GM19372 (cell line): Measurements from ENCODE around the gene GET4.
"Not testable (repeated sequence)": the region's sequence is repeated elsewhere in the genome, so short reads cannot be mapped to it uniquely, and the experiment has no call there.

Experiments
- ATAC-seq: cut with Tn5 transposase; IDR thresholded peaks from one replicate; pipeline ENCODE4 v1.9.1; 2021; ENCODE audit warnings: mild to moderate bottlenecking, low read depth, moderate library complexity; ENCODE audit not compliant: unreplicated experiment

Gene GET4

DNA sequence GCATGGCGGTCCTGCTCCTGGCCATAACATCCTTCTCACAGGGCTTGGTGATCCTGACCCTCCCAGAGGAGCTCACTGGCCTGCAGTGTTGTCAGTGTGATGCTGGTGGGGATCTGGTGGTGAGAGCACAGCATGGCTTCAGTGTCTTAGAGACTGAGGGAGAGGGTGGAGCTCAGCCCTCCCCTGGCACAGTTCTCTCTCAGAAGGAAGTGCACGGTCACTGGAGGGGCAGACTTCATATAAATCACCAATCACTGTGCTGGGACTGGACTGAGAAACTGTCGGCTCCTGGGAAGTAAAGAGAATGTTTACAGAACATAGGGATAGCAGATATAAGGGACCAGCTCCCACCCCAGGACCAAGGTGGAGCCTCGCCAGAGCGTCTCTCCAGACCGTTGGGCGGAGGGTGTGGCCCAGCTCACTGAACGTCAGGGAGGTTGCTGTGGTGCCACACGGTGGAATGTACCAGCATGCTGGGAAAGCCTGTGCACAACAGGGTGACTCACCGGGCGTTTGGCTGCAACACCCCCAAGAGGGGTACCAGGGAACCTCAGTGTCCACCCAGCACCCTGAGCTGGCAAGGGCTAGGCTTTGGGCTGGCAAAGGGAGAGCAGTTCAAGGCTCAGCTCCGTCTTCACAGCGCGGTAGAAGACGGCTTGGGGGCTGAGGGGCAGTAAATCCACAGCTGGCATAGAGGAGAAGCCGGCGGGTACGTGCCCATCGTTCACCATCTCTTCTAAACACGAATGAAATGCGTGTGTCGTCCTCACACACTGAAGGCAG, 8.8 kb upstream of the GET4 start:
- ATAC-seq = no peak

DNA sequence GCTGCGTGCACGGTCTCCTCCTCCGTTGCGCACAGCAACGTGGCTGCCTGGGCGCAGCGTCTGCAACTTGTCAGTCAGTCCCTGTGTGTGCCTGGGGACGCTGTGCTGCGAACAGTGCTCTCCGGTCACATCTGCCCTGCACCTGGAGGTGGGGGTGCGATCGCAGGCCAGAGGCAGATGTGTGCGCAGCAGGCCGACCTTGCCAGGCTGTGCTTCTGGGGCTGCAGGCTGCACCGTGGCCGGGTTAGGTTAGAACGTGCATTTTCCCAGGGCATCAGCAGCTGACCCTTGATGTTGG, 8.2 kb upstream of the GET4 start:
- ATAC-seq = no peak

DNA sequence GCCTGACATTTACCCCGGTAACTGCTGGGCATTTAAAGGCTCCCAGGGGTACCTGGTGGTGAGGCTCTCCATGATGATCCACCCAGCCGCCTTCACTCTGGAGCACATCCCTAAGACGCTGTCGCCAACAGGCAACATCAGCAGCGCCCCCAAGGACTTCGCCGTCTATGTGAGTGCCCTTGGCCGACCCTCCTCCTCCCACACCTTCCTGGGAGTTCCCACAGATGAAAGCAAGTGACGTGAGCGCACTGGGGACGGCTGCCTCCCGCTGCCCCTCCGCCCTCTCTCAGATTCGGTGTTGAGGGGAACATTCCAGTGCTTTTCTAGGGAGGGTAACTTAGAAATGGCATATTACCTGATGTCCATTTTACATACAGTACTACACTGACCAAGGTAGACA, 7.0 kb upstream of the GET4 start:
- ATAC-seq = no peak

DNA sequence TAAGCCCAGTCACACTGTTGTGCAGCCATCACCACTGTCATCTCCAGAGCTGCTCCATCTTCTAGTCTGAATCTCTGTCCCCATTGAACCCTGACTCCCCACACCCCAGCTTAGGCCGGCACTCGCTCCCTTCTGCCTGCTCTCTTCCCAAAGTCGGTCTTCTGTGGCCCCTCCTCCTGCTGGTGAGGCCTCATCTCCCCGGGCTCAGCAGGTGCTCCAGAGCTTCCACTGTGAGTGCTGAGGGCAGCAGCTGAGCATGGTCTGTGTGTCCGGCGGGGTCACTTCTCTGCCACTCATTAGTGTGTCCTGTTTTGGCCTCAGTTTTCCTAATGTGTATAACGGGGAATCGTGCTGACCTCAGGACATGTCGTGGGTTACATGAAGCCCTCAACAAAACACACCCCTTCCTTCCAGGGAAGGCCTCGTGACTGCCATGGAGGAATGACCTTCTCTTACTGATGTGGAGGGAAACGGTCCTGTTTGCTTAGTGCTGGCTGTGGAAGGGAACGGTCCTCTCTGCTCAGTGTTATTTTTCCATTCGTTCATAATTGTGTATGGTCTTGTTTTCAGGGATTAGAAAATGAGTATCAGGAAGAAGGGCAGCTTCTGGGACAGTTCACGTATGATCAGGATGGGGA, 4.3 kb upstream of the GET4 start:
- ATAC-seq = no peak

DNA sequence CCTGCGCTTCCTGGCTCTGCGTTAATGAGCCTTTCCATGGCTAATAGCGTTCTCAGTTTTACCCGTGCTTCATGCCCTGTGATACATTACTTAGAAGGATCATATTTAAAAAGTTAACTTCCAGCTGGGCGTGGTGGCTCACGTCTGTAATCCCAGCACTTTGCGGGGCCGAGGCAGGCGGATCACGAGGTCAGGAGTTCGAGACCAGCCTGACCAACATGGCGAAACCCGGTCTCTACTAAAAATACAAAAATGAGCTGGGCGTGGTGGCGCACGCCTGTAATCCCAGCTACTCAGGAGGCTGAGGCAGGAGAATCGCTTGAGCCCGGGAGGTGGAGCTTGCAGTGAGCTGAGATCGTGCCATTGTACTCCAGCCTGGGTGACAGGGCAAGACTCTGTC, 3.7 kb upstream of the GET4 start:
- ATAC-seq = not testable (repeated sequence)

DNA sequence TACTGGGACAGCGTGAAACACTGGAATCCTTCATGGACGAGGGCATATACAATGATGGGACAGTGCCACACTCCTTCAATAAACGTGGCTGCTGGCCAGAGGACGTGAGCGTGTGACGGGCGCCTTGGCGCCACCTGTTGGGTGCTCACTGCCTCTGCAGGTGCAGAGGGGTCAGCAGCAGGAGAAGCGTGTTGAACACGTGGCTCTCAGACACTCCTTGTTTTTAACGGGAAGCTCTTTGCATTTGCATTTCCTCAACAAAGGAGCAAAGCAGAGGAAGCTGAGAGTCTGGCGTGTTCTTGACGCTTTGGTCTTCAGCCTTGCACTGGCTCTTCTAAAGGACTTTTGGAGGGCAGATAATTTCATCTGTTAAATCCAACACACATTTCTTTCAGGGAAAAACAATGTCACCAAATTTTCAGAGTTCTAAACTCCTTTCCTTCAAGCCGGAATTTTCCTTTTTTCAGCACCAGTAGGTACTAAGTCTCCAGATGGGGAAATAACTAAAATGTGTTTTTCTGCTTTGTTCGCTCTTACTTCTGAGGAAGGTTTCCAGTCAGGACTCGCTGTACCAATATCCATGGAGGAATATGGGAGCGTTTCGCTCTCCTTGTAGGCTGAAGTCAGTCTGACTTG, 2.9 kb upstream of the GET4 start:
- ATAC-seq = no peak

DNA sequence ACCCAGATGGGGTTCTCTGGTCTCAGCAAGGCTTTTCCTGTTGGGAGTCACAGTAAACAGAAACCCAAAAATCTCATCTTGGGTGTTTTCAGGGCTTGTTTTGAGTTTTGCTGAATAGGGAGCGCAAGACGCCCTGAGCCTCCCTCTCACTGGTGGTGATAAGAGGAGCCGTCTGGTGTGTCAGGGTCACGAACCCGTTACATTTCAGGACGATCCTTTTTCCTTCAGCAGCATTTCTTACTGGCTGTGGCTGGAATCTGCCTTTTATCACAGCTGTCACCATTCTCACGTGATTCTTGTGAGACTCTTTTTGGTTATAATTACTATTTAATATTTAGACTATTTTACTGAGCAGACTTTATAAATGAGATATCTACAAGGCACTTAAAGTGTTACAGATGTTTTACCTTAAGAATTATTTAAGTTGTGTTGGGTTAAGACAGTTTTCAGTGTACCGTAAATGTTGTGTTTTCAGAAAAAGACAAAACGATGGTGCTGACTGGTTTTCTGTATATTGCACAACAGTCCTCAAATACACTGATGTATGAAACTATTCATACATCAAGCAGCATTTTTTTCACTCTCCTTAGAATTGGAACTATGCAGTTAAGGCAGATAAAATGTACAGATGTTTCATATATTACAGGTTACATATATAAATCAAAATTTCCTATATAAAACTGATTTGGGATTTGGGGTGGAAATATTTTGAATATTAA, 2.2 kb upstream of the GET4 start:
- no peak for ATAC-seq

DNA sequence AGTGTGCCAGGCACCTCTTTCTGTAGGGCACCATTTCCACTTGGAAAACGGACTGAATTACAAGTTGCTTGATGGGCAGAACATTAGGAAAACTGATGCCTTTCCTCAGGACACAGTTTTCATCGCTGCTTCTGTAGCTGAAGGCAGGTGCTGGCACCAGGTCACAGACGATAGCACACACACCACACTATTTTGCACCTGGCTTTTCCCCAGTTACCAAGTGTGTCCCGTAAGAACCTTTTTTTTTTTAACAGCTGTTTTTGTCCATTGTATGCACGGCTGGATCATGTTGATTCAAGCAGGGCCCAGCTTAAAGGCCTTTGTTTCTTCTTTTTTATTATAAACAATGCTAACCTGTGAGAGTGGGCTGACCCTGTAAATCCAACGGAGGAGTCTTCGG, 1.3 kb upstream of the GET4 start:
- ATAC-seq = no peak

DNA sequence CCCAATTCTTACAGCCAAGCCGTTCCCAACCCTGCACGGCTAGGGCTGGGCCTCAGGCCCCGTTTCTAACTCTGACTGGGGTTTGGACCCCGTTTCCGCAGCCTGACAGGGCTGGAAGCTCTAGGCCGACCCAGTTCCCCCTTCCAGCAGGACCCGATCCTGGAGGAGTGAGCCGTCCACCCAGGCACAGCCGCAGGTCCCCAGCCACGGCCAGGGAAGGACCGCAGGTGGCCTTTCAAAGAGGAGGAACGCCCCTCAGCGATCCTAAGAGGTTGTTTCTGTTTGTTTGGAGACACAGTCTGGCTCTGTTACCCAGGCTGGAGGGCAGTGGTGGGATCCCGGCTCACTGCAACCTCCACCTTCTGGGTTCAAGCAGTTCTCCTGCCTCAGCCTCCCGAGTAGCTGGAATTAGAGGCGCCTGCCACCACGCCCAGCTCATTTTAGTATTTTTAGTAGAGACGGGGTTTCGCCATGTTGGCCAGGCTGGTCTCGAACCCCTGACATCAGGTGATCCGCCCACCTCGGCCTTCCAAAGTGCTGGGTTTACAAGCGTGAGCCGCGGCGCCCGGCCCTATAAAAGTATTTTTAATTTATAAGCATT, 778 bp upstream of the GET4 start:
- no peak for ATAC-seq

DNA sequence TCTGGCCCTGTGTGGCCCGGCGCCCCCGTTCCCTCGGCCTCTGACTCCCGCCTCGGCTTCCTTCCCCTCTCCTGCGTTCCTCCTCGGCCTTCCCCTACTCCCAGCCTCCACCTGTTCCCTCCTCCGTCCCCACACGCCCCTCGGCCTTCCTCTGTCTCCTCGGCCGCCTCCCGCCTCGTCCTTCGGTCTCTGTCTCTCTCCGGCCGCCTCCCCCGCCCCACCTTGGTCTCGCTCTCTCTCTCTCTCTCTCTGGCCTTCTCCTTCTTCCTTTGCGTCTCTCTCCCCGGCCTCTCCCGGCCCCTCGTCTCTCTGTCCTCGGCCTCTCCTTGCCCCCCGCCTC, 588 bp downstream of the GET4 start:
- ATAC-seq = peak; percentile 9

DNA sequence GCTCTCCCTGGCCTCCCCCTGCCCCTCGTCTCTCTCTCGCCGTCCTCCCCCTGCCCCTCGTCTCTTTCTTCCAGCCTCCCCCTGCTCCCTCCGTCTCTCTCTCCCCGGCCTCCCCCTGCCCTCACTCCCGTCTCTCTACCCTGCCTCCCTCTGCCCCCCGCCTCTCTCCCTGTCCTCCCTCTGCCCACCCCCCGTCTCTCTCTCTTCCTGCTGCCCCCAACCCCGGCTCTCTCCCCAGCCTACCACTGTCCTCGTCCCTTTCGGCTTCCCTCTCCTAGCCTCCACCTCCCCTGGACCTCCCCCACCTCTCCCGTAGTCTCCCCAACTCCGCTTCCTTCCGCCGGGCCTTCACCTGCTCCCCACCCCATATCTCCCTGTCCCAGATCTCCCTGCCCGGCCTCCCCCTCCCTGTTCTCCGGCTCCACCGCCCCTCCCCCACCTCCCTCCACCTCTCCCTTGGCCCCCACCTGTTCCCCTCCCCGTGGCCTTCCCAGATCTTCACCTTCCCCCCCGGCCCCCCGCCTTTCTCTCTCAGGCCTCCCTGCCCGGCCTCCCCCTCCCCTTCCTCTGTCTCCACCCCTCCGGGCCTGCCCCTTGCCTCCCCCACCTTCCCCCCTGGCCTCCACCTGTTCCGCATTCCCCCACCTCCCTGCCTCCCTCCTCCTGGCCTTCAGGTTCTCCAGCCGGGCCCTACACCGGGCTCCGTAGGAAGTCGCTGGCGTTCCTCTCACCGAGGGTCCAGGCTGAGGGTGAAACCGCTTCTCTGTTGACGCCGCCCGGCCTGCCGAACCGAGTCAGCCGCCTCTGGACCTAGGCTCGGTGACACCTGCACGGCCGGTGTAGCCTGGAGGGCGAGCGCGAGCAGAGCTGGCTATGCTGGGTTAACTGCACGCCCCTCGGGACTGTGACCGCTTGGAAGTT, 1.2 kb downstream of the GET4 start:
- ATAC-seq = no peak

DNA sequence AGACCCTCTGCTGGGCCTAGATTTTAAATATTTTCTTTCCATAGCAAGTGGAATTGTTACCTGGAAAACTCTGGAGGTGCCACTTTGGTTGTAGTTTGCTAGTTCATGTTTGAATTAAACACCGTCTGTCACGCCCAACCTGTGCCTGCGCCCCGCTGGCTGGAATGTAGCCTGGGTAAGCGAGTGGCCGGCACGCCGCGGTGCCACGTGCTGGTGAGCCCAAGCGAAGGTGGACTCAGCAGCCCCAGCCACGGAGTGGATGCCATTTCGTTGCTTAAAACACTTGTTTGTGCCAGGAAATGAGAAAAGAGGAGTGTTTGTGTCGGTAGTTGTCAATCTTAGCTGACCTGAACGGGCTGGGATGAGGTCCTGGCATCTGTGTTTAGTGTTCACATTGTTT, 2.7 kb downstream of the GET4 start:
- no peak for ATAC-seq

DNA sequence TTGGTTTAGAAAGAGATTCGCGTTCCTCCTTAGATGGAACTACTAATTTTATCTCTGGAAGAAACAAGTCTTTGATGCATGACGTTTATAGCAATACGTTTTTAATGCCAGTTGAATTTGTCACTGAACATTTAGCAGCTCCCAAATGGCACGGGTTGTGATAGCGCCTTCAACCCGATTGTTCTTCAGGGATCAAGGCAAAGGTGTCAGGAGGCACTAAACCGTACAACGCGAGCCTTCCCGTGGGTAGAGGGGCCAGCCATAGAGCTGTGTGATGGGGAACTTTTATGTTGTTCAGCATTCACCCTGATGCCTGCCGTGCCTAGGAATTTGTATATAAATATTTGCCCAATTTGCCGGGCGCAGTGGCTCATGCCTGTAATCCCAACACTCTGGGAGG, 3.4 kb downstream of the GET4 start:
- ATAC-seq = no peak

DNA sequence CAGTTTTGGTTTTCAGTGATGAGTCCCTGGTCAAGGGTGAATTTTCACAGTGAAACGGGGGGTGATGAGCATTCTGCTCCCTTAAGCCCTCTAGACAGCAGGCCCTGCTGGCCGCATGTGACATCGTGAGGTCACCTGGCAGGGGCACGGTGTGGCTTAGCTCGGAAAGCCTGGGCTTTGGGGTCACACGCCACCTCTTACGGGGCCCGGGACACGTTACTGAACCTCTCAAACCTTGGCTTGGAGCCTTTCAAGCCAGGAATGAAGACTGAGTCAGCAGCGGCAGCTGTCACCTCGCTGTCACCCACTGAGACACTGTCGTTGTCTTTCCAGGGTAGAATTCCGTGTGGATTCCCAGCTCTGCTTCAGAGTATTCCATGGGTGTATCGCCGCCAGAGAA, 4.1 kb downstream of the GET4 start:
- no peak for ATAC-seq

DNA sequence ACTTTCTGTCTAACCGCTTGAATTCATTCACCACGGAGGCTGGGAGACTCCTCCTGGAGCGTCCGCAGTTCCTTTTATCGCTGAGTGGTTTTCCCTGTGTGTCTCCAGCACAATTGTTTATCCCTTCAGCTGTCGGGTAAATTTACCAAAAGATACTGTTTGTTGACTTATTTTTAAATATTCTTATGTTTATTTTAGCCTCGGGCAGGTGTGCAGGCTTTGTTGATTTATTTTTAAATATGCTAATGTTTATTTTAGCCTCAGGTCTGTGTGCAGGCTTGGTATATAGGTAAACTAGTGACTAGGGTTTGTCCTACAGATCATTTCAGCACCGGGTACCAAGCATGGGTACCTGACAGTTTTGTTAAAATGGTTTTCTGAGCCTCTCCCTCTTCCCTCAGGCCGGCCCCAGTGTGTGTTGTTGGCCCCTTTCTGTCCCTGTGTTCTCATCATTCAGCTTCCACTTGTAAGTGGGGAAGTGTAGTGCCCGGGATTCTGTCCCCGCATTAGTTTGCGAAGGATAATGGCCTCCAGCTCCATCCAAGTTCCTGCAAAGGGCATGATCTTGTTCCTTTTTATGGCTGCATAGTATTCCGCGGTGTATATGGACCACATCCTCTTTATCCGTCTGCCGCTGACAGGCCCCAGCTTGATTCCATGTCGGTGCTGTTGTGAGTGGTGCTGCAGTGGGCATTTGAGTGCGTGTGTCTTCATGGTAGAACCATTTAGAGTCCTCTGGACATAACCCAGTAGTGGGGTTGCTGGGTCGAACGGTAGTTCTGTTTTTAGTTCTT, 5.3 kb downstream of the GET4 start:
- no peak for ATAC-seq

DNA sequence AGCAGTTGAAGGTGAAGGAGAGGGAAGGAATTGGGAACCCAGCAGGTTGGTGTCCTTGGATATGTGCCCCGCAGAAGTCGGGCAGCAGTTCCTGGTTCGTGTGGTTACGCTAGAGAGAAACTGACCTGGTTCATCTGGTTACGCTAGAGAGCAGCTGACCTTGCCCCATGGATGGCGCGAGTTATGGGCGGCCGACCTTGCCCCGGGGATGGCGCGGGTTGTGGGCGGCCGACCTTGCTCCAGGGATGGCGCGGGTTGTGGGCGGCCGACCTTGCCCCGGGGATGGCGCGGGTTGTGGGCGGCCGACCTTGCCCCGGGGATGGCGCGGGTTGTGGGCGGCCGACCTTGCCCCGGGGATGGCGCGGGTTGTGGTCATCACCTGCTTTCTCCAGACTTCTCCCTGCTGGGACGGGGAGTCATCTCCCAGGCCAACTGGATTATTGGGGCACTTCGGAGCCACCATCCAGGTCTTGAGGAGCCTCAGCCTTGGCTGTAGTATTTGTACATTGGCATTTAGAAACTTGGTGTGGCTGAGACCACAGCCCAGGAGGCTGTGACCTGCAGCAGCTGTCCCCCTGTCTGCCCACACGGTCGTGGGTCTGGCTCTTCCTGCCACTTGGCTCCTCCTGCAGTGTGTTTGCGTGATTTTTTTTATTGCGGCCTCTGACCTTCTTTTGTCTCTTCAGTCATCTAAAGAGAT, 6.1 kb downstream of the GET4 start:
- no peak for ATAC-seq

DNA sequence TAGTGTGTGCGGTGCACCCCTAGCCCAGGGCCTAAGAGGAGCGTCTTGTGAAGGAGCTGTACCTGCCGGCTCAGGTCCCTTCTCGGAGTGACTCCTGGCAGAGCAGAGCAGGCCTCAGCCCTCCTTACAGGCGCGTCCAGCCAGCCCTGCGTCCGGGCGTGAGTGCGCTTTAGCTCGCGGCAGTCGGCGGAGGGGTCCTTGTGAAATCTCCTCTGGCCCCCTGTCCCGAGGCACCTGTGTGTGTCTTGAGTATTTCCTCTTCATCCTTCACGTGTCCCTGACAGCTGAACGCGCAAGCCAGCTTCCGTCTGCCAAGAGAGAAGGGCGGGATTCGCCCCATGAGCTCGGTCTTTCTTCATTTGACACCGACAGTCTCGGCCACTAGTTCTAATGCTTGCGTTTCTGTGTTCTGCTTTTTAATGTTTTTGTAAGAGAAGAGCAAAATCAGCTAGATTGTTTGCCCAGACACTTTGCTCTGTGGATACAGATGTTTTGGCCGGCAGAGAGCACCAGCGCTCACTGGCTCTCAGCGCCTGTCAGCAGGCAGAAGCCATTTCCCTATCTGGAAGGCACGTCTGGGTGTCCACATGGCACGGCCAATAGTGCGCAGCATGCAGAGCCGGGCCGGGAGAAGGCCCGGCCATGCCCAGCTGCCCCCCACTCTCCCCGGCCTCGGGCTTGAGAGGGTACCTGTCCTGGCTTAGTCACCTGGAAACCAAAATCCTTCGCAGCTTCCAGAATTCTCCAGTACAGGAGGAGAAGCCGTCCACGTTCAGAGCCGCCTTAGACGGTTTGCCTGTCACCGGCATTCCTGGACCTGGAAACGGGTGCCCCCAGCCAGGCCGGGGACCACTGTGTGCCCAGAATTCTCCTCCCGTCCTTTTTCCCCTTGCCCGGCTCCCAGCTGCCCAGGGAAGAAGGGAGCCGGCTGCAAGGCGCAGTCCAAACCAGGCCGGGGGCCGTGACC, 7.0 kb downstream of the GET4 start:
- ATAC-seq = no peak
